GM18519 (cell line): ENCODE results near the gene PPIE.
"Not testable (repeated sequence)": the region's sequence is repeated elsewhere in the genome, so short reads cannot be mapped to it uniquely, and the experiment has no call there.

ENCODE experiments used
- ATAC-seq: cut with Tn5 transposase; IDR thresholded peaks from one replicate; pipeline ENCODE4 v1.9.1; 2021; ENCODE audit warnings: mild to moderate bottlenecking, moderate library complexity; ENCODE audit not compliant: unreplicated experiment, low FRiP score

The PPIE gene

DNA sequence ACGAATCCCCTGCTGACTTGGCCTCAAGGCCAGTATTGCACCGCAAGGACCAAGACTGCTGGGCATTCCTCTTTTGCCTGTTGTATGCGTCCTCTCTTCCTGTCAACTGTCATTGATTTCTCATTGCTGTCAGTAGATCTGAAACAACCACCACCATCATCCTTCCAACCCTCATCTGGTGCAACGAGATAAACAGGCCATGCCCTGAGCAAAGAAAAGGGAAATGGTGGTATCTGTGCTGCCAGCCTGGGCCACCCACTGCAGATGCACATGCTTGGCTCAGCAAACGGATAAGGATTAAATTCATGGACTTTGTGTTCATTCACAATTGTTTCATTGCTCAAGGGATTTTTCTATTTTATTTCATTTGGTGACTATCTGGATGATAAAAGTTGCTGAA is 18.8 kb downstream of the PPIE start:
- no peak for ATAC-seq

DNA sequence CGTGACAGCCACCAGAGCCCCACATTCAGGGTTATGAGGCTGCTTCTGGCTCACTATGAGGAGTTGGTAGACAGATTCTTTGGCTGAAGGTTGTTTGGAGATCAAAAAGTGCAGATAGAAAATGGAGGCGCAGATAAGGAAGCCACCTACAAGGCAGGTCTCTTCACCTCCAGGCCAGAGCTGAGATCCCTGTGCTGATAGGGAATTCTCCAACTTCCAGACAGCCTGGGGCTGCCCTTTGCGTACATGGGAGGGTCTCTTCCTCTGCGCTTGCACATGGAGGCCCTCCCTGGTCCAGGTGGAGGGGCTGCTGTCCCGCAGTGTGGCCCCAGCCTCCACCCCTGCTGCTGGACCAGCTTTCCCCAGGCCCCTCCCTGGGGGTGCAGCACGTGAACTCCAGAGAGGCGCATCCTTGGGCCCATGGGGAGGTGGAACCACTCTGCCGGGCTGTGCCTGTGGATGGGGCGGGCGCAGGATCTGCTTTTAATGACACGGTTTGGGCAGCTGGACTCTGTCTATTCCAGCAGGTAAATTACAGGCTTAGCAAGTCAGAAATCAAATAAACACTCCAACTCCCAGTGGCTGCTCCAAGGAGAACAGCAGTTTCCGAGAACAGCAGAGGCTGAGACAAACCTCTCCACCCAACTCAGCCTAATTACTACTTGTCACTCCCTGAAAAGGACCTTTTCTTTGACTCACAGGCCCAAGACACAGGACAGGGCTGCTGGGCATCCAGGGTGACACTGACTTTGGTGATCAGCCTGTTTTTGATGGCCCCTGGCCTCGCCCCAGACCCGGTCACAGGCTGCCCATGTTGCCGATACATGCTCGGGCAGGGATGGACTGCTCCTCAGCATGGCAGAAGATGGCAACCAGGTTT is 20.1 kb downstream of the PPIE start:
- no peak for ATAC-seq

DNA sequence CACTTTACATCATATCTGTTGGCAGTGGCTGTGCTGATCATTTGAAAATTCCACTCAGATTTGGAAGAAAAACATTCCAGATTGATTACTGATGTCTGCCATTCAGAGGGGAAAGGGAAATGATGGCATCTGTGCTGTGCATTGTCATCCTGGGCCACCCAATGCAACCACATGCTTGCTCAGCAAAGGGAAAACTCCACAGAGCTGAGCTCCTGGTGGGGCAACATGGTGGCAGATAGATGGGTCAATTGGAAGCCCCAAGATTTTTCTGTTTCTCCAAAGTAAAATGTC is 20.7 kb downstream of the PPIE start:
- no peak for ATAC-seq

DNA sequence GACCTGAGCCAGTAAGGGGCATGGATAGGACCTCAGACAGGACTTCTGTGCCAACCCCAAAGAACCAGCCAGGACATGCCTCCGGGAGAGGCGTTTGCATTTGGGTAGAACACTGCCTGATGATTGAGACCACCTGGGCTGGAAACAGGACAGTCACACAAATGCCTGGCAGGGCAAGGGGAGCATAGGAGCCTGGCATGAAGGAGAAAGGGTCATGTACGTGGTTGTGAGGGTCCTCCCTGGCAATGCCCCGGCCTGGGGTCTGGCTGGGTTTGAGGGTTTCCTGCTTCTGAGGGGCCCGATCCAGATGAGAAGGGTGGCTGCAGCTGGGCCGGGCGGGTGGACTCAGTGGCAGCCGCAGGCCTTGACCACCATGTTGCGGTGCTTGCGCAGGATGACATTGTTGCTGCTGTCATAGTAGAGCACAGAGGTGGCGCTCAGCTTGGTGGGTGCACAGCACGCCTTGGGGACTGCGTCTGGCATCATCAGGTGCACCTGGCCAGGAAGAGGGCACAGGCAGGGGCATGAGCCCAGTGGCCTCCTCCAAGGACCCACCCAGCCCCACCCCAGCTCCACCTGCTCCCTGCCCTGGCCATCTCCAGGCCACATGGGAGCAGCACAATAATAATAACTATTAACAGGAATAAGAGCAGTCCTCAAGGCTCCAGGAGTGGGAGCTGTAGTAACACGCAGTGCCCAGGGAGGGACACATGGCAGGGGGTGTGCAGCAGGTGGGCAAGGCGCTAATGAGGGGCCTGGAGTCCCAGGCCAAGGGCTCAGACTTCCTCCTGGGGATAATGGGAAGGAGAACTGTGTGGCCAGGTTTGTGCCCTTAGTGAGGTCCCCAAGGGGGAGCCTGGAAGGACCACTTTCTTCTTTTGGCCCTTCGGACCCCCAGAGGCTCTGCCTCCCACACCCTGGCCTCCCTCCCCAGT is 21.7 kb downstream of the PPIE start:
- ATAC-seq: no peak

DNA sequence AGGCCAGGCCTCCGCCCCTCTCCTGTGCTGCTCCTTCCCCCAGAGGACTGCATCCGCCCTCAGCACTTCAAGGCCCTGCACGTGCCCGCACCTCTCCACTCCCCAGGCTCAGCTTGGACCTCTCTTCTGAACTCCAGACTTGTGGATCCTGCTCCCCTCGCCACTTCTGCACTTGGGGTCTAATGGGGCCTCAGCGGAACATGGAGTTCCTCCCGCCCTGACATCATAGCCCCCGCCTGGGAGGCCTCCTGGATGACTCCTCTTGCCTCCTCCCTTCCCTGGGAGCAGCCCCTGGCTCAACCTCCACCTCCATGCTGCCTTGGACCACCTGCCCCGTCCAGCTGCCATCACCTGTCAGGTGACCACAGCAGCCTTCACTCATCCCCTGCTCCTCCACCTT is 22.3 kb downstream of the PPIE start:
- no peak for ATAC-seq

DNA sequence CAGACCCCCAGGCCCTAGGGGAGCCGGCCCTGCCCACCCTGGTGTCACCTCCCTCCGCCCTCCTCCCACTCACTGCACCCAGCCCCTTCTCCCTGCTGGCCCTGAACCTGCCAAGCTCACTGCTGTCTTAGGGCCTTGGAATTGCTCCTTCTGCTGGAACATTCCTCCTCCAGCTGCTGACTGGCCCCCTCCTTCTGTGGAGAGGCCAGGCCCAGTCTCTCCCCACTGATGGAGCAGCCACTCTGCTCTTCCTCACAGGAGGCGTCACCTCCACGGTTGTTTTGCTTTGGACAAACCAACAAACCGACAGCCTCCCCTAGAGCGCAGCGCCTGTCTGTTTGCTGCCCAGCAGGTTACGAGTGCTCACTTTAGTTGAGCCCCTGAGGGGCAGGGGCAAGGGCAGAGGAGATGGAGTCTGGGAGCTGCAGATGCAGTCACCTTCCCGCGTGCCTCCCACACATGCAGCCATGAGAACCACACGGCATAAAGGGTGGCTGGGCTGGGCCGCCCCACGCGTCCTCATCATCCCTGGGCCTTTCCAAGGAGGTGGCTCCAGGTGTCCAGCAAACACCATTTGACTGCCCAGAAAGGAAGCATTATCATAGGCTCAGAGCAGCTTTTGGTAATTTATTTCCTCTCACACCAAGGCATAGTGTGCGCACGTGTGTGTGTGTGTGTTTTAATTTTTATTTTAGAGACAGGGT is 23.0 kb downstream of the PPIE start:
- no peak for ATAC-seq

DNA sequence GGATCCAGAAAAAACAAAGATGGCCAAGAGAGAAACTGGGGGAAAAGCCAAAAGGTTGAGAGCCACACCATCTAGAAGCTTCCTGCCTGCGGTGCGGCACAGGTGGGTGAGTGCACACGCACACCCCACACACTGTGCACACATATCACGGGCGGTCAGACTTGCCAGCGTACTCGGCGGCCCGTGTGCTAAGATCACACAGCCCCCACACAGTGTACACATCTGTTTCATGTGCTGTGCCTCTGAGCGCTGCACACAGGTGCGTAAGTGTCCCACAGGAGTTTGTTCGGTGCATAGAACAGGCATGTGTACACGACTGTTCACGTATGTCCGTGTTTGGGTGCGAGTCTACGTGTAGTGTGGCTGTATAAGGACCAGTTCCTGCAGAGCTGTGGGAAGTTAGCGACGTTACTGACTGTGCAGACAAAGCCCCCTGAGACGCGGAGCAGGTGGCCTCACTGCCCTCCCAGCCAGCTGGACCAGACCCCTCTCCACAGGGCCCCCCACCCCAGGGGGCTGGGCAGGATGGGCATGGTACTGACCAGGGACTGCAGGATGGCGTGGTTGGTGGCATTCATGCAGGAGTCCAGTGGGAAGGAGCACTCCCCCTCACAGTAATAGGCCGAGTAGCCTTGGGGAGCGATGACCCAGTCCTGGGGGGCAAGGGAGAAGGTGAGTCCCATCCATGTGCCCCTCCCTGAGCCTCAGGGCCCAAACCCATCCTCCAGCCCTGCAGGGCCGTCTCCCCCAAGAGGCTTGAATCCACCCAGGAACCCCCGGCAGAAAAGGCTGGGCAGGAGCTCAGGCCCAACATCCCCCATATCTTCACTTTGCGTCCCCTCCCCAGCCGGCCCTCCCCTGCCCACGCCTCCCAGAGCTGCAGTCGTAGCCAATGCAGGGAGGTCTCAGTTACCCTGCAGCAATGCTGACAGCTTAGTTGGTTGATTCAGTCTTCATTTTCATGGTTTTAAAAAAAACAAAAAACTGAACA is 24.2 kb downstream of the PPIE start:
- no peak for ATAC-seq

DNA sequence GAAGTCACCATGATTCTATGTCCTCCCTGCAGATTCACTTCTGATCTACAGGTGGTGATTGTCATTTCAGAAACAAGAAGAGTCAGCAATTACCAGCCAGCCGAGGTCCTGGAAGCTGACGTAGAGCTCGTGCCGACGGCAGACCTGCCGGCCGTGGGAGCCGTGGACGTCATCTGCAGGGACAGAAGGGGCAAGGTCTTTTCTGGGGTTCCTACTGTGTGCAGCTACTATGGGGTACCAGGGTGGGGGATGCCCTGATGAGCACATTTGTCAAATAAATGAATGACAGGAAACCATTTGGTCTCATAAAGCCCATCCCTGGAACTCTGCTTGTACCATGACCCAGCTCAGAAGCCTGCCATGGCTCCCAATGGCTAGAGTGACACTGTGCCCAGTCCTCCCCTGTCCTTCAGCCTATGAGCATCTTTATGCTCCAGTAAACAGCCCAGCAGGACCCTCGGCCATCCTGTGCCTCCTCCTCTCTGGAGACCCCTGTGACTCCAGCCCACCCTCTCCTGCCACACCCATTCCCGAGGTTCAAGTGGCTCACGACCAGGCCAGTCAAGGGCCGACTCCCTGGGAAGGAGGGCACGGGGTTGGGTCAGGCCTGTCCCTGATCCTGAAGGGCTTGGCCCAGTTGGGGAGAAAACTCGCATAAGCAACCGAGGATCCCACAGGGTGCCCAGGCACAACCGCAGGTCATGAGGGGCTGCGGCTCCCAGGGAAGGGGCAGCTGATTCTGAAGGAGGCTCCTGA is 25.1 kb downstream of the PPIE start:
- not testable (repeated sequence) for ATAC-seq

DNA sequence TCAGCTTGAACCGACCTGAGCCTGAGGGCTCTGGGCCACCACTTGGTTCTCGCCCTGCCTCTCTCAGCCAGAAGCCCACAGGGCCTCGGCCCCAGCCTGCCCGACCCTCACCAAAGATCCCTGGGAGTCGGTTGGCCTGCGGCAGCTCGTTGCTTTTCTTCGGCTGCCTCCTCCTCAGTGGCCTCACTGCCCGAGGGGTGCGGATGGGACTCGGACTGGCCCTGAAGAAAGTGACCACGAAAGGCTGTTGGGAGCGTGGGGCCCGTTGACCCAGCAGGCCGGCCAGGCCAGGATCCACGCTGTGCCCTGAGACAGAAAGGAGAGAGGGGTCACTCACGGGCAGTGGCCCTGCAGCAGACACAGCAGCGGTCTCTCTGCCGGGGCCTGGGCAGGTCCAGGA is 25.8 kb downstream of the PPIE start:
- ATAC-seq: not testable (repeated sequence)

DNA sequence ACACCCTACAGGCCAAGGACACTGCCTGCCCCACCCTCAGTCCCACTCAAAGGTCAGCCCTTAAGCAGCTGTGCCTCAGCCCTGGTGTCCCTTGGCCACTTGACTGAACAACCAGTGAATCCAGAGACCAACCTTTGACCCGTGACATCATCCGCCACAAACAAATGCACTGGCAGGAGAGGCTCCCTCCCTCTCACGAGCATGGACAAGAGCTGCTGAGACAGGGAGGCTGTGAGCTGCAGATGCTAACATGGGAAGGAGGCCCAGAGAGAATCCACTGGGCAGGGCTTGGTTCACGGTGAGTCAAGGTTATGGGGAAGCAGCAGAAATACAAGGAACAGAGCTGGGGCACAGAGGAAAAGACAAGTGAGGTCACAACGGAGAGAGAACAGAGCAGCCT is 27.8 kb downstream of the PPIE start:
- ATAC-seq: not testable (repeated sequence)

DNA sequence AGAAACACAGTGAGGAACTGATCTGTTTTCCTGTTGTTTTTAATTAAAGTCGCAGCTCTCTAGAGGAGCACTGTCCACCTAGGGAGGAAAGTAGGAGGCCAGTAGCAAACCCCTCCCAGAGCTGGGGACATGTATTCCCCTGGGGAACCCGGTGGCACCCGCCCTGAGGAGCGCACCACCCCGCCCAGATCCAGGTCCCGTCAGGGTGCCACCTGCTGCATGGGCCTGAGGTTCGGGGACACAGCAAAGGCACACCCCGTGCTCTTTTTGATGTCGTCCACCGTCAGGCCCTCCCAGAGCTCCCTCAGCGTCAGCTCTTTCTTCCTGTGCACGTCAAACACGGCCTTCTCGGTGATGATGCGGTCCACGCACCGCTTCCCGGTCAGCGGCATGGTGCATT is 30.8 kb downstream of the PPIE start:
- not testable (repeated sequence) for ATAC-seq

DNA sequence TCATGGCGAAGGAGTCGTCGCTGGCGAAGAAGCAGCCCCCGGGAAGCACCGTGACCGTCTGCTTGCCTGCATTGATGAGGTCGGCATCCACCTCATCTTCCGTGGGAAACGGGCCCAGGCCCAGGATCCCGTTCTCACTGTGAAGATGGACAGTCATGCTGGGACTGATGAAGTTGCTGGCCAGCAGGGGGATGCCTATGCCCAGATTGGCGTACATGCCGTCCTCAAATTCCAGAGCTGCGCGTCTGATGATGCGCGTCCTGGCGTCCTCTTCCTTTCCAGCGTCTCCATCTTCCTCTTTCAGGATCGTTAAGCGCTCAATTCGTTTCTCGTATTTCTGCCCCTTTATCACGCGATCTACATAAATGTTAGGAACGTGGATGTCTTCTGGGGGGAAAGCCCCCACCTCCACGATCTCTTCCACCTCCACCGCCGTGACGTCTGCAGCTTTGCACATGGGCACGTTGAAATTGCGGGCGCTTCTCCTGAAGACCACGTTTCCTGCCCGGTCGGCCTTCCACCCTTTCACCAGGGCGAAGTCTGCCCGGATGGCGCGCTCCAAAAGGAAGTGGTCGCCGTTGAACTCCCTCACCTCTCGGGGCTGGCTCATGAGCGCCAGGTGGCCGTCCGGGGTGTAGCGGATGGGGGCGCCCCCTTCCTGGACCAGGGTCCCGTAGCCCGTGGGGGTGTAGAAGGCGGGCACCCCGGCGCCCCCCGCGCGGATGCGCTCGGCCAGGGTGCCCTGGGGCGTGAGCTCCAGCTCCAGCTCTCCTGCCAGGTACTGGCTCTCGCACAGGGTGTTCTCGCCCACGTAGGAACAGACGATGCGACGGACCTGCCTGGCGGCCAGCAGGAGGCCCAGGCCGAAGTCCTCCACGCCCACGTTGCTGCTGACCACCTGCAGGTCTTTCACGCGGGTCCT is 31.7 kb downstream of the PPIE start:
- ATAC-seq: not testable (repeated sequence)

DNA sequence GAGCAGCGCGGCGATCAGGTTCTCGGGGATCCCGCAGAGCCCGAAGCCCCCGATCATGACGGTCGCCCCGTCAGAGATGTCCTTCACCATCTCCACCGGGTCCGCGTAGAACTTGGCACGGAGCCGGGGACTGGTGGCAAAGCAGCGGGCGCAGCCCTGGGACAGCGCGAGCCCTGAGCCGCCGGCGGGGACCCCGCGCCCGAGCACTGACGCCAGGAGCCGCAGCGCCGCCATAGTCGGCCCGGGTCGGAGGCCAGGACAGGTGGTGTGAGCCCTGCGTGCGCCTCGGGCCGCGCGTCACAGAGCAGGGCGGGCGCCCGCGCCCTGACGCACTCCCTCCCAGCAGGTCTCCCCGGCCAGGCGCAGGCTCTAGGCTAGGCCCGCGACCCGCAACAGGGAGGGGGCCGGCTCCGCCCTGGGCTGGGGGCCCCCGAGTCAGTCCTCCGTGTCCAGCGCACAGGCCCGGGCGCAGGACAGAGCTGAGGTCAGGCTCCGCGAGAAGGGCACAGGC is 32.4 kb downstream of the PPIE start, which contains the start of gene OXCT2:
OXCT2 (minus strand) TSS at position 327 of the 511 bp plus-strand sequence; CDS start at position 234, 93 bp downstream.
- not testable (repeated sequence) for ATAC-seq

DNA sequence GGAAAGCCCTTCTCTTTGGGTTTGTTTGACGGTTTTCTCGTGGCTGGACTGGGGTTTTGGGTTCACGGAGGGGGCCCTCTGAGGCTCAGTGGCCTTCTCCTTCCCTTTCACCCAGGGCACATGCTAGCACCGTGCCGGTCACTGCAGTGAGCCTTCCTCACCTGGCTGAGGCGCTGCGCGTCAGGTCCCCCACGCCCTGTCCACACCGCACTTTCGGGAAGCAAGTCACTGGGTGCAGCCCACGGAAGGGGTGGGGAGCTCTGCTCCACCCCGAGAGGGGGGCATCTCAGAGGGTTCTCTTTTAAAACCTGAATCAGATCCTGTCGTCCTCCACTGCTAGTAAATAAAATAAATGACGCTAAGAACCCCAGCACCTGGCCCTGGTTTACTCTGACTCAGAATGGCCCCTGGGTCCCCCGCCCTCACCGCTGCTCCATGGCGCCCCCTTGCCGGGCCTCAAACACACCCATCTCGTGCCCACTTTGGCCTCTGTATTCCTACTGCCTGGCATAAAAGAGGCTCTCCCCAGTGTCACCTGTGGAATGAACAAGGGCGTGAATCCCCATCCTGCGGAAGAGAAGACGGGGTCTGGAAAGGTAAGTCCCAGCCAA is 34.8 kb downstream of the PPIE start:
- ATAC-seq: not testable (repeated sequence)

DNA sequence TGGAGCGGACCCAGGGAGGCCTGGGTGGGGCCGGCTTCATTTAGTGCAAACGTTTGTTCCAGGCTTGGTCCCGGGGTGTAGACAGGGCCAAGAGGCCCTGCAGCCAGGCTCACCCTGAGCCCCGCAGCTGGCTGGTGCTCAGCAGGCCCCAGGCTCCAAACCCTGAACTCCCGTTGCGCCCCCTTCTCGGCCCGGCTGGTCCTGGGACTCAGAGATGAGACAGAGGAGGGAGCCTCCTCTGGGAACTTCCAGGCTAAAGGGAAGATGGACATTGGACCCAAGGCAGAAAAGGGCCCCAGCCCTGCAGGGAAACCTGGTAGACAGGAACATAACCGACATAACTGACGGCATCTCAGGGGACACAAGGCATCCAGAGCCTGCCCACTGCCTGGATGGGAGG is 36.5 kb downstream of the PPIE start:
- not testable (repeated sequence) for ATAC-seq

DNA sequence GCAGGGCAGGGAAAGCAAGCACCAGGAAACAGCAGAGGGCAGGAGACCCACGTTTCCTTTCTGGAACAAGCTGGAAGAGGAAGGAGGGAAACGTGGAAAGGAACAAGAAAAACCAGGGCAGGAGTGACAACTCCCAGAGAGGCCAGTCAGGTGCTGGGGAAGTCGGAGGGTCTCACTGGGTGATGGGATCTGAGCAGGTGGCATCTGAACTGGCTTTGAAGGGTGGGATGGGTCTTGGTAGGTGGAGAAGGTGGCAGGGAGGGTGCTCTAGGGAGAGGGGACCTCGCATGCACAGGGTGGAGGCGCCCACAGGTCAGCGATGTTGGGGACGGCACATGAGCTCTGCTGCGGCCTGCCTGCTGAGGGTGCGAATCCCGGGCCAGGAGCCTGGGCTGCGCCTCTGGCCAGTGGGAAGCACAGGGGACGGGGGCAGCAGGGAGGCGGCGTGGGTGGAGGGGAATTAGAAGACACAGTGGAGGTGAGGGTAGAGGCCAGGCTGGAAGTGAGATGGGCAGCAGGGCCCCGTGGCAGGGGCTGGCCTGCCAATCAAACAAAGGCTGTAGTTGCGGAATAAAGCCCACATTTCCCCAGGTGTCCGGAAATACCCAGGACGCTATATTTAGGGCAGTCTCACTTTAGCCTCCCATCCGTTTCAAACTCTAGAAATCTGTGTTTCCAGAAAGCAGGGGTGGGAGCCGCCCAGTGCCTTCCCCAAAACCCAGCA is 37.2 kb downstream of the PPIE start:
- not testable (repeated sequence) for ATAC-seq

DNA sequence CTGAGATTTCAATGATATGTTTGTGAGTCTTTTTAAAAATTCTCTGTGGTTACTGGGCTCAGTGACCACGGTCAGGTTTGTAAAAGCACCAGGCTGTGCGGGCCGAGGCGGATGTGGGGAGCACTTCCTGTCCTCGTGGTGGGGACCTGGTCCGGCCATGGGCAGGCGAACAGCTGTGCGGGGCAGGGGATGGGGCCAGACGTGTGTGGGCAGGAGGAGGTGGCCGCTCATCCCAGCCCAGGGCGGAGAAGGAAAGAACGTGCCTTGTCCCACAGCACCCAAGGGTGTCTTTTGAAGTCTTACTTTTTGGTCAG is 37.7 kb downstream of the PPIE start:
- no peak for ATAC-seq
